A673 (cell line): ENCODE results near the gene CCDC87.

Experiments
- EZH2 ChIP-seq: fragments of 200-600 bp; sonication (generic); IDR thresholded peaks from 2 replicates; pipeline ENCODE4 v1.6.1; 2017; ENCODE audit warnings: borderline replicate concordance, low read depth, mild to moderate bottlenecking, mixed read lengths, antibody characterized with exemption, low read length; ENCODE audit not compliant: poor library complexity, severe bottlenecking
- TF ChIP-seq, protein P1 (sequence below): fragments of 300-800, 200-600 bp; sonication (generic); conservative IDR thresholded peaks from 2 replicates; pipeline ENCODE4 v1.5.1; 2017; ENCODE audit warnings: low read depth, mild to moderate bottlenecking, antibody characterized with exemption, low read length, moderate library complexity, mixed read lengths

DNA sequence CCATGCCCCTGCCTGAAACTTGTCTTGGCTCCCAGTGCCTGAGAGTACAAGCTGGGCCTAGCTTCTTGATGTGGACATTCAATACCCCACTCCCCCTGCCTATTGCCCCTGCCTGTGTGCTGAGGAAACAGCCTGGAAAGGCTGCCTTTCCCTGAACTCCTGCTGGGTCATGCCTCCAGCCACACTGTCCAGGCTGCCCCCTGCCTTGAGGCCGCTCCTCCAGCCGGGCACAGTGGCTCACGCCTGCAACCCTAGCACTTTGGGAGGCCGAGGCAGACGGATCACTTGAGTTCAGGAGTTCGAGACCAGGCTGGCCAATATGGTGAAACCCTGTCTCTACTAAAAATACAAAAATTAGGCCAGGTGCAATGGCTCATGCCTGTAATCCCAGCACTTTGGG lies 10.2 kb upstream of the CCDC87 start:
- TF ChIP-seq, protein P1, sequence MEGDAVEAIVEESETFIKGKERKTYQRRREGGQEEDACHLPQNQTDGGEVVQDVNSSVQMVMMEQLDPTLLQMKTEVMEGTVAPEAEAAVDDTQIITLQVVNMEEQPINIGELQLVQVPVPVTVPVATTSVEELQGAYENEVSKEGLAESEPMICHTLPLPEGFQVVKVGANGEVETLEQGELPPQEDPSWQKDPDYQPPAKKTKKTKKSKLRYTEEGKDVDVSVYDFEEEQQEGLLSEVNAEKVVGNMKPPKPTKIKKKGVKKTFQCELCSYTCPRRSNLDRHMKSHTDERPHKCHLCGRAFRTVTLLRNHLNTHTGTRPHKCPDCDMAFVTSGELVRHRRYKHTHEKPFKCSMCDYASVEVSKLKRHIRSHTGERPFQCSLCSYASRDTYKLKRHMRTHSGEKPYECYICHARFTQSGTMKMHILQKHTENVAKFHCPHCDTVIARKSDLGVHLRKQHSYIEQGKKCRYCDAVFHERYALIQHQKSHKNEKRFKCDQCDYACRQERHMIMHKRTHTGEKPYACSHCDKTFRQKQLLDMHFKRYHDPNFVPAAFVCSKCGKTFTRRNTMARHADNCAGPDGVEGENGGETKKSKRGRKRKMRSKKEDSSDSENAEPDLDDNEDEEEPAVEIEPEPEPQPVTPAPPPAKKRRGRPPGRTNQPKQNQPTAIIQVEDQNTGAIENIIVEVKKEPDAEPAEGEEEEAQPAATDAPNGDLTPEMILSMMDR: no peak
- no peak for TF ChIP-seq EZH2
